Measurements from ENCODE around the gene SLC7A4. TPM values are rescaled to one million over a fixed set of nuclear protein-coding genes. Genes with fewer than 3 reads are reported as not detected.
"Not testable (repeated sequence)": the region's sequence is repeated elsewhere in the genome, so short reads cannot be mapped to it uniquely, and the experiment has no call there.

Gene SLC7A4
- total RNA-seq, 2 donors from 2014 or later: not detected

- not testable (repeated sequence) for H3K36me3 Mint-ChIP-seq, H3K27ac Mint-ChIP-seq
These were observed 16.1 kb upstream of the SLC7A4 start for GRCh38 chr22:21048448-21048847.

GRCh38 chr22:21047730-21048129 is 15.4 kb upstream of the SLC7A4 start:
- no peak for ATAC-seq
- DNase-seq (ENCODE audit: low spot score in 2 of 2): no peak
- Mint-ChIP-seq H3K9me3 (no peaks in the 10 kb centered on the region), H3K36me3 (no peaks in the 10 kb centered on the region), H3K27ac (no peak overlapping the region)

More at GRCh38 chr22:21048448-21048847, 16.1 kb upstream of the SLC7A4 start:
- not testable (repeated sequence) for ATAC-seq; DNase-seq (ENCODE audit: low spot score in 2 of 2); H3K9me3 Mint-ChIP-seq

- Mint-ChIP-seq H3K9me3 (no peaks in the 10 kb centered on the region), H3K36me3 (no peaks in the 10 kb centered on the region), H3K27ac (no peak overlapping the region)
- ATAC-seq (no peak), DNase-seq (ENCODE audit: low spot score in 2 of 2) (no peak)
These were observed 14.8 kb upstream of the SLC7A4 start for GRCh38 chr22:21047035-21047661.

- Mint-ChIP-seq H3K36me3 (no peaks in the 10 kb centered on the region), H3K9me3 (no peaks in the 10 kb centered on the region), H3K27ac (peak within 1 kb of the TSS; percentile 11 to 95)
- peak; percentile 61 to 79 for DNase-seq (ENCODE audit: low spot score in 2 of 2)
- ATAC-seq: peak; percentile 92 to 99
These were observed 13.4 kb upstream of the SLC7A4 start, which contains the start of gene LRRC74B for GRCh38 chr22:21045585-21046294. TSS of gene LRRC74B (plus strand) at chr22:21045946. CDS start at chr22:21045987, 41 bp downstream.

- Mint-ChIP-seq H3K9me3 (no peaks in the 10 kb centered on the region), H3K36me3 (no peaks in the 10 kb centered on the region), H3K27ac (peak overlapping the region in 1 of 2 donors; percentile 11)
- ATAC-seq (peak in 1 of 2 donors; percentile 36), DNase-seq (ENCODE audit: low spot score in 2 of 2) (no peak)
These were observed 12.7 kb upstream of the SLC7A4 start for GRCh38 chr22:21044931-21045584.

- ATAC-seq (no peak), DNase-seq (ENCODE audit: low spot score in 2 of 2) (no peak)
- Mint-ChIP-seq H3K9me3 (no peaks in the 10 kb centered on the region), H3K27ac (no peak overlapping the region), H3K36me3 (no peaks in the 10 kb centered on the region)
These were observed 11.6 kb upstream of the SLC7A4 start for GRCh38 chr22:21043860-21044535.

GRCh38 chr22:21042978-21043859 is 10.9 kb upstream of the SLC7A4 start:
- ATAC-seq (no peak), DNase-seq (ENCODE audit: low spot score in 2 of 2) (no peak)
- no peak overlapping the region for H3K27ac Mint-ChIP-seq
- H3K9me3 Mint-ChIP-seq: no peaks in the 10 kb centered on the region
- H3K36me3 Mint-ChIP-seq: no peaks in the 10 kb centered on the region

- H3K27ac Mint-ChIP-seq: no peak overlapping the region
- no peaks in the 10 kb centered on the region for H3K36me3 Mint-ChIP-seq
- no peaks in the 10 kb centered on the region for H3K9me3 Mint-ChIP-seq
- no peak for DNase-seq (ENCODE audit: low spot score in 2 of 2)
- ATAC-seq: no peak
These were observed 9.6 kb upstream of the SLC7A4 start for GRCh38 chr22:21041937-21042336.

GRCh38 chr22:21039158-21039557 is 6.8 kb upstream of the SLC7A4 start:
- not testable (repeated sequence) for H3K36me3 Mint-ChIP-seq; DNase-seq (ENCODE audit: low spot score in 2 of 2); ATAC-seq; H3K9me3 Mint-ChIP-seq; H3K27ac Mint-ChIP-seq

GRCh38 chr22:21038405-21038804 is 6.0 kb upstream of the SLC7A4 start:
- Mint-ChIP-seq H3K36me3 (no peaks in the 10 kb centered on the region), H3K9me3 (no peaks in the 10 kb centered on the region), H3K27ac (no peak overlapping the region)
- no peak for DNase-seq (ENCODE audit: low spot score in 2 of 2)
- ATAC-seq: no peak

GRCh38 chr22:21034989-21035388 is 2.6 kb upstream of the SLC7A4 start:
- DNase-seq (ENCODE audit: low spot score in 2 of 2) (no peak), ATAC-seq (no peak)
- no peaks in the 10 kb centered on the region for H3K9me3 Mint-ChIP-seq
- peaks cover 0 to 7% of the 10 kb centered on the region in 2 donors for H3K36me3 Mint-ChIP-seq
- no peak overlapping the region for H3K27ac Mint-ChIP-seq

- ATAC-seq: peak in 1 of 2 donors; percentile 84
- no peaks in the 10 kb centered on the region for H3K9me3 Mint-ChIP-seq
- no peak overlapping the region for H3K27ac Mint-ChIP-seq
- peaks cover 0 to 7% of the 10 kb centered on the region in 2 donors for H3K36me3 Mint-ChIP-seq
- DNase-seq (ENCODE audit: low spot score in 2 of 2): no peak
These were observed 1.5 kb upstream of the SLC7A4 start for GRCh38 chr22:21033895-21034294.

GRCh38 chr22:21032868-21033688 is 717 bp upstream of the SLC7A4 start:
- no peak overlapping the region for H3K27ac Mint-ChIP-seq
- peaks cover 0 to 7% of the 10 kb centered on the region in 2 donors for H3K36me3 Mint-ChIP-seq
- no peaks in the 10 kb centered on the region for H3K9me3 Mint-ChIP-seq
- ATAC-seq (no peak), DNase-seq (ENCODE audit: low spot score in 2 of 2) (no peak)

- DNase-seq (ENCODE audit: low spot score in 2 of 2) (no peak), ATAC-seq (no peak)
- Mint-ChIP-seq H3K27ac (no peak overlapping the region), H3K36me3 (peaks cover 0 to 7% of the 10 kb centered on the region in 2 donors), H3K9me3 (no peaks in the 10 kb centered on the region)
These were observed 770 bp downstream of the SLC7A4 start for GRCh38 chr22:21031545-21032036.

Measured in activated naive CD4-positive, alpha-beta T cell treated with anti-CD3 and anti-CD28 coated beads, Interleukin-2, amount 50 U/mL, for 72 hours (primary cell).